OCI-LY1 (cell line): ENCODE data around the gene CHST12.

Experiments used
- H2AFZ ChIP-seq: fragments of 200-600 bp; sonication (generic), shearing (Covaris generic); 2 replicates; pipeline ENCODE4 v1.6.0; 2014; ENCODE audit warnings: antibody characterized with exemption, mild to moderate bottlenecking, low read length
- H3F3A ChIP-seq: fragments of 200-600 bp; sonication (generic), shearing (Covaris generic); 2 replicates; pipeline ENCODE4 v1.6.0; 2014; ENCODE audit warnings: mild to moderate bottlenecking, antibody characterized with exemption, low read length, moderate library complexity; ENCODE audit not compliant: insufficient read depth
- H3K27ac ChIP-seq: fragments of 200-600 bp; sonication (generic); 2 replicates; pipeline ENCODE4 v1.5.1; 2014; ENCODE audit warnings: low read length, mixed run types, mild to moderate bottlenecking, low read depth; ENCODE audit not compliant: poor library complexity, severe bottlenecking
- H3K27me3 ChIP-seq: fragments of 200-600 bp; sonication (generic); 2 replicates; pipeline ENCODE4 v1.6.0; 2014; ENCODE audit warnings: antibody characterized with exemption, mild to moderate bottlenecking, low read length, moderate library complexity; ENCODE audit not compliant: insufficient read depth
- H3K36me3 ChIP-seq: fragments of 200-600 bp; sonication (generic); 2 replicates; pipeline ENCODE4 v1.6.1; 2014; ENCODE audit warnings: mild to moderate bottlenecking, antibody characterized with exemption, low read length, moderate library complexity, mixed read lengths; ENCODE audit not compliant: insufficient read depth
- H3K4me1 ChIP-seq: fragments of 200-600 bp; sonication (generic); 2 replicates; pipeline ENCODE4 v1.5.1; 2014; ENCODE audit warnings: mild to moderate bottlenecking, low read length, moderate library complexity; ENCODE audit not compliant: insufficient read depth, severe bottlenecking
- H3K4me2 ChIP-seq: fragments of 200-600 bp; sonication (generic), shearing (Covaris generic); 2 replicates; pipeline ENCODE4 v1.6.1; 2014; ENCODE audit warnings: low read length
- H3K4me3 ChIP-seq: fragments of 200-600 bp; sonication (generic); 2 replicates; pipeline ENCODE4 v1.5.1; 2014; ENCODE audit warnings: low read length, low read depth, mild to moderate bottlenecking, mixed read lengths; ENCODE audit not compliant: poor library complexity, severe bottlenecking
- H3K79me2 ChIP-seq: fragments of 200-600 bp; shearing (Covaris generic); 2 replicates; pipeline ENCODE4 v1.6.1; 2016; ENCODE audit warnings: mixed run types, low read length, mixed read lengths; ENCODE audit not compliant: insufficient read depth
- H3K9ac ChIP-seq: fragments of 200-600 bp; sonication (generic), shearing (Covaris generic); 2 replicates; pipeline ENCODE4 v1.6.1; 2014; ENCODE audit warnings: mild to moderate bottlenecking, low read length, mixed read lengths
- H3K9me2 ChIP-seq: fragments of 200-600 bp; sonication (generic), shearing (Covaris generic); 2 replicates; pipeline ENCODE4 v1.6.1; 2014; ENCODE audit warnings: low read depth, mild to moderate bottlenecking, low read length, mixed read lengths
- H3K9me3 ChIP-seq: fragments of 200-600 bp; shearing (Covaris generic); 2 replicates; pipeline ENCODE4 v1.6.1; 2014; ENCODE audit warnings: low read length, mixed read lengths
- H4K20me1 ChIP-seq: fragments of 200-600 bp; sonication (generic), shearing (Covaris generic); 2 replicates; pipeline ENCODE4 v1.6.0; 2016; ENCODE audit warnings: mild to moderate bottlenecking, low read length; ENCODE audit not compliant: insufficient read depth
- EZH2 ChIP-seq: fragments of 200-600 bp; sonication (generic), shearing (Covaris generic); IDR thresholded peaks from 2 replicates; pipeline ENCODE4 v1.8.0; 2017; ENCODE audit warnings: borderline replicate concordance, mixed run types, mild to moderate bottlenecking, antibody characterized with exemption, low read length, moderate library complexity, mixed read lengths
- TF ChIP-seq, protein P1 (sequence below): fragments of 200-600 bp; sonication (generic), shearing (Covaris generic); IDR thresholded peaks from 2 replicates; pipeline ENCODE4 v1.5.1; 2017; ENCODE audit warnings: mild to moderate bottlenecking, antibody characterized with exemption, low read length, moderate library complexity, mixed read lengths

The CHST12 gene

DNA sequence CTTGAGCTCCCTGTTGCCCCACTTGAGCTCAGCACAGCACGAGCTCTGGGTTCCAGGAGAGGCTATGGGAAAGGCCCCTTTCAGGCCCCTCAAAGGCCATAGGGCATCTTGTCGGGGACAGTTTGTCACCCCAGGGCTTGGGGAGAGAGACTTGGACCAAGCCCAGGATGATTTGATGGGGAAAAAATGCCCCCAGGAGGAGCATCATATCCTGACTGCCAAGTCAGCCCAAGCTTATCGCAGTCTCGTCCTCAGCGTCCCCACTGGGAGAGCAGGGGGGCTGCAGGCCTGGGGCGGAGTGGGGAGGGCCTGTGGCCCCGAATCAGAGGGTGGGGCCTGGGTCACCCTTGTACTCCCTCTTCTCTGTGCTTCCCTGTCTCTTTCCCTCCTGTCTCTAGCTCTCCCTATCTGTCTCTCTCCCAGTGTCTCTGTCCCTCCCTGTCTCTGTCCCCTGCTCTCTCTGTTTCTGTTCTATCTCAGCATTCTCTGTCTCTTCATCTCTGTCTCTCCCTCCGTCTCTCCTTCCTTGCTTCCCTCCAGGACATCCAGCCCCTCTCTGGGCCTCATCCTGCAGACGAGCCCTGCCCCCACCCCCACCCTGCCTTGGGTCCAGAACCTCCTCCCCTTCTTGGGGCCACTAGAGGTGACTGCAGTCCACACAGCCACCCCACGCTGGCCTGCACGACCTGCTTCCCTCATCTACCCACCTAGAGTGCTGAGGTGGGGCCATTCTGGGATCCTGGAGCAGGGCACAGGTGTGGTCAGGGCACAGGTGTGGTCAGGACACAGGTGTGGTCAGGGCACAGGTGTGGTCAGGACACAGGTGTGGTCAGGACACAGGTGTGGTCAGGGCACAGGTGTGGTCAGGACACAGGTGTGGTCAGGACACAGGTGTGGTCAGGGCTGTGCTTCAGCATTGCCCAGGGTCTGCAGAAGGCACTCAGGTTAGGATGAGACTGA, 90.1 kb downstream of the CHST12 start:
- Histone ChIP-seq H3K9me2 (no peaks in the 10 kb centered on the region), H2AFZ (no peak overlapping the region), H3K4me3 (no peak overlapping the region), H3K27me3 (peaks cover 6% of the 10 kb centered on the region; the same call in 1 of the 2 replicates), H3K36me3 (no peaks in the 10 kb centered on the region), H3K9ac (no peak overlapping the region), H3K4me1 (no peaks in the 10 kb centered on the region), H3K9me3 (no peaks in the 10 kb centered on the region), H3K79me2 (no peaks in the 10 kb centered on the region), H3F3A (no peaks in the 10 kb centered on the region), H4K20me1 (no peaks in the 10 kb centered on the region), H3K4me2 (no peak overlapping the region), H3K27ac (no peak overlapping the region)
- TF ChIP-seq, protein P1, sequence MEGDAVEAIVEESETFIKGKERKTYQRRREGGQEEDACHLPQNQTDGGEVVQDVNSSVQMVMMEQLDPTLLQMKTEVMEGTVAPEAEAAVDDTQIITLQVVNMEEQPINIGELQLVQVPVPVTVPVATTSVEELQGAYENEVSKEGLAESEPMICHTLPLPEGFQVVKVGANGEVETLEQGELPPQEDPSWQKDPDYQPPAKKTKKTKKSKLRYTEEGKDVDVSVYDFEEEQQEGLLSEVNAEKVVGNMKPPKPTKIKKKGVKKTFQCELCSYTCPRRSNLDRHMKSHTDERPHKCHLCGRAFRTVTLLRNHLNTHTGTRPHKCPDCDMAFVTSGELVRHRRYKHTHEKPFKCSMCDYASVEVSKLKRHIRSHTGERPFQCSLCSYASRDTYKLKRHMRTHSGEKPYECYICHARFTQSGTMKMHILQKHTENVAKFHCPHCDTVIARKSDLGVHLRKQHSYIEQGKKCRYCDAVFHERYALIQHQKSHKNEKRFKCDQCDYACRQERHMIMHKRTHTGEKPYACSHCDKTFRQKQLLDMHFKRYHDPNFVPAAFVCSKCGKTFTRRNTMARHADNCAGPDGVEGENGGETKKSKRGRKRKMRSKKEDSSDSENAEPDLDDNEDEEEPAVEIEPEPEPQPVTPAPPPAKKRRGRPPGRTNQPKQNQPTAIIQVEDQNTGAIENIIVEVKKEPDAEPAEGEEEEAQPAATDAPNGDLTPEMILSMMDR = no peak
- no peak for TF ChIP-seq EZH2

DNA sequence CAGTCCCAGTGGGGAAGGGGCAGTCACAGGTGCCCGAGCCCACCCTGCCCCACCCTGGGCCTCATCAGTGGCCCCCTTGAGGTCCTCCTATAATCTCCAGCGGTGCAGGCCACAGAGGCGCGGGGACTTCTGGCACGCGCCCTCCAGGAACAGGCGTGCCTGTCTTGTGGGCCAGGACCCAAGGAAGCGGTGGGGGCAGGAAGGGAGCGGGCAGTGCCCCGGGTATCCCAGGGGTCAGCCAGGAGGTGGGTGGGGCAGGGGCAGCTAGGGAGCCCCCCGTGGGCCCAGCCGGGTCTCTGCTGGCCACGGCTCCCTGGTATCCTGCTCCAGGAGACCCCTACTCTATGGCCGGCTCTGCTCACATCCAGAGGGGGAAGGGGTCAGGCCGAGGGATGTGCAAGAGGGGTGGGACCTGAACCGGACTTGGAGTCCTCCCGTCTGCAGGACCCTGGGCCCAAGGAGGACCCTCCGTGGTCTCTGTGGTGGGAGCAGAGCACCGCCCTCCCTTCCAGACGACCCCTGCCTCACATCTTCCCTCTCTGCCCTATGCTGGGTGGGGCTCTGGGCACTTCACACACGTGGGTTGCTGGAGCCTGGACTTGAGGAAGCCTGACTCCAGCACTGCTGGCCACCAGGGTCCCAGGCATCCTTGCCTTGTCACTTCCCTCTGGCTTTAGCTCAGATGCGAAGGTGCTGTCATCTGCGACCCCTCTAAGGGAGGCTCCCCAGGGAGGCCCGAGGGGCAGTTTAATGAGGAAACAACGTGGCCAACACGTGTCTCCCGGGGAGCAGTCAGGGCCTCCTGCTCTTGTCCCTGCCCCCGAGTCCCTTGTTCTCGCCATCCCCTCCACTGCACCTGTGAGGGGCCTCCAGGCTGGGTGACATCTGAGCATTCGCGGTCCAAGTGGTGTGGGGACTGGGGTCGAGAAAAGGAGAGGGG, 91.0 kb downstream of the CHST12 start:
- no peaks in the 10 kb centered on the region for H3K4me1 ChIP-seq
- no peaks in the 10 kb centered on the region for H3K9me3 ChIP-seq
- H3K27ac ChIP-seq = no peak overlapping the region
- H3K4me2 ChIP-seq = no peak overlapping the region
- H4K20me1 ChIP-seq = no peaks in the 10 kb centered on the region
- peaks cover 6% of the 10 kb centered on the region; the same call in 1 of the 2 replicates for H3K27me3 ChIP-seq
- H3K79me2 ChIP-seq = no peaks in the 10 kb centered on the region
- no peaks in the 10 kb centered on the region for H3F3A ChIP-seq
- TF ChIP-seq EZH2 = no peak
- TF ChIP-seq, protein P1 = no peak
- H3K9me2 ChIP-seq = no peaks in the 10 kb centered on the region
- no peak overlapping the region for H3K9ac ChIP-seq
- no peaks in the 10 kb centered on the region for H3K36me3 ChIP-seq
- H2AFZ ChIP-seq = no peak overlapping the region
- H3K4me3 ChIP-seq = no peak overlapping the region

DNA sequence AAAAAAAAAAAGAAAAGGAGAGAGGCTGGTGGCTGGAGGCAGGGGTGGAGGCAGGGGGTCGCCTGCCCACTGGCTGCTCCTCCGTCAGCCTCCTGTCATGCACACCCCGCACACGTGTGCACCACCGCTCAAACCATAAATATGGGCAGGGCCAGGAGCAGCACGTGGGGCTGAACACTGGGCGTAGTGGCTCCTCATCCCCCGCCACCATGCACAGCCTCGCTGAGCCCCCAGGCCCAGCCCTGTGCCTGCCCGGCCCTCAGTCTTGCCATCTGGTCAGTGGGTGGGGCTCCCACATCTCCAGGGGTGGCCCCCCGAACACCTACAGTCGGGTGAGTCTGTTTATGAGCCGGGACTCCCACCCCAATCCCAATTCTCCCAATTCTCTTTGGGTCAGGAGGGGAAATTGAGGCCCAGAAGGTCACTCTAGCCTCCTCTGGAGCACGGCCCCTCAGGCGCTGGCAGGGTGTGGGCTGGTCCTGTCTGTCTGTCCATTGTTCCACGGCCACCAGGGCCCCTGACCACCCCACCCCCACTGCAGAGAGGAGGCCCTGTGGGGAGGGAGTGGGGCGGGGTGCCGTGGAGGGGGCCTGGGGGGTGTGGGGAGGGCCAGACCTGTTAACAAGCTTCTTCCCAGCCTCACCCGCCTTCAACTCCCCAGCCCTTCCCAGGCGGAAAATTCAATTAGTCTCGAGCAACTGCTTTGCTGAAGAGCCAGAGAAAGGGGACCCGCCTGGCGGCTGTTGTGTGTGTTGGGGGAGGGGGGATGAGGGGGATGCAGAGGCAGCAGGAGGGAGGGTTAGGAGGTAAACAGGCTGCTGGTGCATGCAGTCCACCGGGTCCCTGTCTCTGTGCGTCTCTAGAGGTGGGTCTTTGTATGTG, 92.2 kb downstream of the CHST12 start:
- Histone ChIP-seq H3K27me3 (peaks cover 6% of the 10 kb centered on the region; the same call in 1 of the 2 replicates), H3K9me2 (no peaks in the 10 kb centered on the region), H3K9ac (no peak overlapping the region), H3K9me3 (no peaks in the 10 kb centered on the region), H3K4me3 (no peak overlapping the region), H2AFZ (no peak overlapping the region), H3K79me2 (no peaks in the 10 kb centered on the region), H3F3A (no peaks in the 10 kb centered on the region), H3K27ac (no peak overlapping the region), H3K36me3 (no peaks in the 10 kb centered on the region), H4K20me1 (no peaks in the 10 kb centered on the region), H3K4me2 (no peak overlapping the region), H3K4me1 (no peaks in the 10 kb centered on the region)
- TF ChIP-seq, protein P1 = no peak
- no peak for TF ChIP-seq EZH2
